ENCODE measurements around the gene OR13J1.
"Not testable (repeated sequence)": the region's sequence is repeated elsewhere in the genome, so short reads cannot be mapped to it uniquely, and the experiment has no call there.

Gene OR13J1, protein sequence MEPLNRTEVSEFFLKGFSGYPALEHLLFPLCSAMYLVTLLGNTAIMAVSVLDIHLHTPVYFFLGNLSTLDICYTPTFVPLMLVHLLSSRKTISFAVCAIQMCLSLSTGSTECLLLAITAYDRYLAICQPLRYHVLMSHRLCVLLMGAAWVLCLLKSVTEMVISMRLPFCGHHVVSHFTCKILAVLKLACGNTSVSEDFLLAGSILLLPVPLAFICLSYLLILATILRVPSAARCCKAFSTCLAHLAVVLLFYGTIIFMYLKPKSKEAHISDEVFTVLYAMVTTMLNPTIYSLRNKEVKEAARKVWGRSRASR

DNA sequence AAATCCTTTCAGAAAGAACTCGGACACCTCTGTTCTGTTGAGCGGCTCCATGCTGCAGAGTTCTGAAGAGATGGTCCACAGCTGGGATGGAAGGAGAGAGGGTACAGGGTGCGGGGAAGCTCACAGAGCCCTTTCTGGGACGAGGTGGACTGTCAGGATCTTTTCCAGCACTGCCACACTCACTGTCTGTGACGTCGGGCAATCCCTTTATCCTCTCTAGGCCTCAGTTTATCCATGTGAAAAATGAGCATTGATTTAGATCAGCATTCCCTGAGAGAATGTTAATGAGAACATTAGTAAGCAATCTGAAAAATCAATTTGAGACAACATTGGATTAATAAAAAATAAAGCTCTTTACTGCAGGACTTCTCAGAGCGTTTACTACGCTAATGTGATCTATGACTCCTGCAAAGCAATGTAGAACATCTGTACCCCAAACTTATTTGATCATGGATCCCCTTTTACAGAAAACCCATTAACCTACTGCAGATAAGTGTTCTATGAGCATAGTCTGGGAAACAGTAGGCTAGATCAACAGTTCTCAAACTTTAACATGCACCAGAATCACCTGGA, at the start of gene OR13J1:
OR13J1 (minus strand) TSS at position 51 of the 573 bp plus-strand sequence; CDS start at position 51, 0 bp downstream.
- no peak for DNase-seq

DNA sequence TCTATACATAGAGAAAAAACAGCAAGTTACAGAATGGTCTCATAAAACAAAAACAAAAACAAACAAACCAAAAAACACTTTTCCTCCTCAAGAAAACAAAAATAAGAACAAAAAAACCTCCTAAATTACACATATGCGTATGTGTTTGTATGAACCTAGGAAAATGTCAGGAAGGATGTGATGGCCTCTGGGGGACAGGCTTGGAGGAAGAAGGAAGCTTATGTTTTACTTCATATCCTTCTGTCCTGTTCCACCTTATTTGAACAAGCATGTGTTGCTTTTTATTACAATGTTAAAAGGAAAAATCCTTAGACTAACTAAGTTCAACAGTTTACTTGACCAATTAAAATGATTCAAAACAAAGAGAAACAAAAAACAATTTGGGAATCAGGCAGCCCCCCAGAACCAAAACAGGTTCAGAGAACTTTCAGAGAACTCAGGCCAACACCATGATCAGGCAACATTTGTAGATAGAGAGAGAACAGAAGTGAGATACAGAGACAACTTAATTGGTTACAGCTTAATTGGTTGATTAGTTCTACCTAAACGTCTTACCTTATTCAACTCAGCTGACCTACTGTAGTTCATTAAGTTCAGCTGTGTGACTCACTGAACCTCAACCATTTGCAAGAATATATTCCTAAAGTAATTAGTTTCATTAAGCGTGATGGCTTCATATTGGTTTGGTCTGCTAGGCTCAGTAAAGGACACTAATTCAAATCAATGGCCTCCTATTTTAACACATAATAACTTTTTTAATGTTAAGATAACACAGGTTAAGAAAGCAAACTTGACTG, 49.2 kb upstream of the OR13J1 start:
- DNase-seq: no peak

DNA sequence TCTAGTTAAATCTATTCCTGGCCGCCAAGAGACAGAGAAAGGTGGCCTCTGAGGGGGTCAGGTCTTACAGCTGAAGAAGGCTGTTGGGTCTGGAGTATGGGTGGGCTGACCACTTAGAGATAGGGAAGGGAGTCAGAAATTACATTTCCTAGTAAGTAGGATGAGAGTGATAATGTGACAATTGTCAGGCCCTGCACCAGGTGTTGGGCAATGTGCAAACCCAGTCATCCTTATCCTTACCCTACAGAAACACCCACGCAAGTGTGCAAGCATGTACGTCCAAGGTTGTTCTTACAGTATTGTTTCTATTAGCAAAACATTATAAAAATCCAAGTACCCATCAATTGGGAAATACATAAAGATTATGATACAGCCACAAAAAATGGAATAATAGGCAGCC, 48.6 kb upstream of the OR13J1 start:
- DNase-seq: no peak

DNA sequence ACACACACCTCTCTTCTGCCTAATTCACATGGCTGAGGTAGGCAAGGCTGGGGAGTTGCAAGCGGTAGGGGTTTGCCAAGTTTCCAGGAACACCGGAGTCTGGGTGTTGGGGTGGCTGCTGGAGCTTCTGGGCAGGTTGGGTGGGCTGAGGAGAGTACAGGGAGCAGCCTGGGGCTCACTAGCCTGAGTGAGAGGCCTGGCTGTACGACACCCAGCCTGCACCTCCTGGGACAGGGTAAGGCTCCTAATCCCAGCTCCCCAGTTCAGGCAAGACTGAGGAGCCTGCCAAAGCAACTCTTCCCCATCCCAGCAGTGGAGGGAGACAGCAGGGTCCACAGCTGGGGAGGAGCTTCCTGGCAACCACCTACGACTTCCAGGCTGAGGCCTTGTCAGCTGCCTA, 47.1 kb upstream of the OR13J1 start:
- no peak for DNase-seq

GRCh38 chr9:35915681-35916294, 45.6 kb upstream of the OR13J1 start:
- DNase-seq: no peak

- DNase-seq: no peak
Observed at GRCh38 chr9:35914301-35914807, 44.2 kb upstream of the OR13J1 start.

DNA sequence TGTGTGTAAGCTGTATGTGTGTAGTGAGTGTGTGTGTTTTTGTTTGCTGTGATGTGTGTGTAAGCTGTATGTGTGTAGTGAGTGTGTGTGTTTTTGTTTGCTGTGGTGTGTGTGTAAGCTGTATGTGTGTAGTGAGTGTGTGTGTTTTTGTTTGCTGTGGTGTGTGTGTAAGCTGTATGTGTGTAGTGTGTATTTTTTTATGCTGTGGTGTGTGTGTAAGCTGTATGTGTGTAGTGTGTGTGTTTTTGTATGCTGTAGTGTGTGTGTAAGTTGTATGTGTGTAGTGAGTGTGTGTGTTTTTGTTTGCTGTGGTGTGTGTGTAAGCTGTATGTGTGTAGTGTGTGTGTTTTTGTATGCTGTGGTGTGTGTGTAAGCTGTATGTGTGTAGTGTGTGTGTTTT, 43.2 kb upstream of the OR13J1 start:
- not testable (repeated sequence) for DNase-seq

DNA sequence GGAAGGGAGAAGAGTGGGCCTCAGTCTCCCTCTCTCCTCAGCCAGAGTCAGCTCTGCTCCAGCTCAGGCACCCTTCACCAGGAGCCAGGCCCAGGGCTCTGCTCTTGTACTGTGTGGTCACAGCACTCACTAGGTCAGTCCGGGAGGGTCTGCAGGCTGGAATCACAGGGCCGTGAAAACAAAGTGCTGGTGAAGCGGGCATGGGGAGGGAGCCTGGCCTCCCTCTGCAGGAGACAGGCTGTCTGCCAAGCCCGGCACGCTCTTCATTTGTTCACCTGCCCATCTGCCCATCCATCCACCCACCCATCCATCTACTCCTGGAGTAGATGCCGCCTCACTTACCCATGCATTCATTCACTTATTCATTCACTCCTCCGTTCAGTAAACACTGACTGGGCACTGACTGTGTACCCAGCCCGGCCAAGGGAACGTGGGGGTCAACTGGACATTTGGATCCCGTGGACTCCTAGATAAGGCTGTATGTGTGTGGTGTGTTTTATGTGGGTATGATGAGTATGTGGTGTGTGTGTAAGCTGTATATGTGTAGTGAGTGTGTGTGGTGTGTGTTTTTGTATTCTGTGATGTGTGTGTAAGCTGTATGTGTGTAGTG, 42.7 kb upstream of the OR13J1 start:
- no peak for DNase-seq

DNA sequence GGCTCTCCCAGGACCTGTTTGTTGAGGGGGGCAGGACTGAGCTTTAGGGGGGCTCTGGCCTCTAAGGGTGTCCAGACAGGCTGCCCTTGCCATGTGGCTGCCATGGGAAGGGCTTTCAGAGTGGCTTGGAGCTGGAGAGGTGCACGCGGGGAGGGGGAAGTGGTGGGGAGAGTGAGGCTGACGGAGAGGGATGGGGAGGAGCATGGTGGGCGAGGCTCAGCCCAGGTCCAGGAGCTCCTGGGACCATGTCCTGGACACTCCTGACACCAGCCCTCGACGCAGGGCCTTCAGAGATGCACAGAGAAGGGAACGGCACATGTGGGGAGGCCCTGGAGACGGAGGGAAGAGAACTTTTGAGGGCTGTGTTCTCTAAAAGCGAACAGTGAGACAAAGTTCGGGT, 41.5 kb upstream of the OR13J1 start:
- DNase-seq: no peak

DNA sequence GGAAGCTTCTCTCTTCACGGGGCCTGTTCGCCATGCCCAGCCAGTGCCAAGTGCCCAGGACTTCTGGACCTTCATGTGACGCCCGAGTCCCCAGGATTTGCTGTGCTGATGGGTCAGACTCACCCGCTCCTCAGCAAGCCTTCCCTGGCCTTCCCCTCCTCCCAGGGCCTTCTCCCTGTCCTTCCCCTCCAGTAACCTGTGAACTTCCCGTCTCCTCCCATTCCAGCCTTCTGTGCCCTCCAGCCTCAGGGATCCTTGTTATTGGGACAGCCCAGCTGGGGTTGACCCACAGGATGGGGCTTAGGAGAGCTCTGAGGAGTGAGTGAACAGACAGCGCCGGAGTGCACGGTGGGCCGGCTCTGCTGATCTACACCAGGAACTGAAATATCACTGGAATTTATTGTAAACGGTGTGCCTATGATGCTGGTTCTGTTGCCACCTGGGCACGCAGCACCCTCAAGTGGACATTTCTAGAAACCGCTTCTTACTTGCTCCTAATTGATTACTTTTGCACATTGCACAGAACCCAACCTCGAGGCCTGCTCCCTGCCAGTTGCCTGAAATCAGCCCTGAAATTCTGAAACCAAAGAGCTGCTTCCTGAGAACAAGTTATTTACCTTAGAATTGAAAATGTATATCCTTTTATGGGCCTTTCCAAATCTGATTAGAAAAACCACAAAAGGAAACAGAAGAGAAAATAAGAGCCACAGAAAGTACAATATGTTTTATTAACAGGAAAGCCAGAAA, 40.6 kb upstream of the OR13J1 start:
- peak; percentile 81 for DNase-seq

DNA sequence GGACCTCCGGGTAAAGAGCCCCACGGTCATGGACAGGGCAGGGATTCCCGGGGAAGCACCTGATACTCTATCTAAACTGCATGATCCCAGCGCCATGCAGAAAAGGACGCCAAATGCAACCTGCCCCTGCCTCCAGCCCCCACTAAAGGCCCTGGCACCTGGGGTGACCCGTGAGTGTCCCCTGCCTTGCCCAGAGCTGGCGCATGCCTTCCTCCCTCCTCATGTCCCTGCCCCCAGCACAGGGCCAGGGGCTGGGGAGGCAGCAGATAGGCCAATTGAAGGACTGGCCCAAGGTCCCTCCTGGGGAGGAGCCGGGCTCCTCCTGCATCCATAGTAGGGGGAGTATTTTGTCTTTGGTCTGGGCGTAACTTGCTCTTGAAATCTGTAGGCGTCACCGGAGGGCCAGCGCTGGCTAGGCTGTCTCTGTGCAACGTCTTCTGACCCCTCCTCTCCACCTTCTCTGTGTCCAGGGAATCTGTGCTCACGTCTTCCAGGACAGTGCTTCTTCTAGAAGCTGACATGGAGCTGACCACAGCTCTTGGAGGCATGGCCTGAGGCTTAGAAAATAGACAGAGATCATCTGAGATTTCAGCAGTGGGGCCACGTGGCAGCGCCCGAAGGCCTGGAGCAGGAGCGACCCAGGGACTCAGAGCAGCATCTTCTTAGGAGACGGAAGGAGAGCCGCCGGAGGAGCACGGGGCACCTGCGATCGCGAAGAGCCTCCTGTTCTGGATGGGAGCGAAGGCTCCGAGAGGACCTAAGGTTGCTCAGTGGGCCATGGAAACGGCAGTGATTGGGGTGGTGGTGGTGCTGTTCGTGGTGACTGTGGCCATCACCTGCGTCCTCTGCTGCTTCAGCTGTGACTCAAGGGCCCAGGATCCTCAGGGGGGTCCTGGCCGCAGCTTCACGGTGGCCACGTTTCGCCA, 39.7 kb upstream of the OR13J1 start:
- no peak for DNase-seq

DNA sequence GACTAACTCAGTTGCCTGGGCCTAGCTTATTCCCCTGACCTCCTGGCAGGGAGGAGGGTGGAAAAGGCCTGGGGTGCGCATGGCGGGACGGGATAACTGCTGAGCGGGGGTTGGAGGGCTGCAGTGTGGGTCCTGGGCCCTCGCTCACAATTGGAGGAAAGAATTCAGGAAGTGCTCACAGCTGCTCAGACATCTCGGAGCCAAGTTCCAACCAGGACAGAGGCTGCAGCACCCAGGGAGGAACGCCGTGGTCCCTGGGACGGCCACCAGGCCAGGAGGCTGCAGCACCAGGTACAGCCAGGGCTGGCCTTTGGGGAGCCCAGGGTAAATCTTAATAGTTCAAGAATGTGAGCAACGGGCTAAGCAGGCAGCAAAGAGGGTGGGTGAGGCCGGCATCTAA, 39.1 kb upstream of the OR13J1 start, which contains the start of gene SPAAR:
SPAAR (plus strand) TSS at position 217 of the 400 bp plus-strand sequence. CDS start 974 bp downstream, outside the sequence.
- DNase-seq: no peak

DNA sequence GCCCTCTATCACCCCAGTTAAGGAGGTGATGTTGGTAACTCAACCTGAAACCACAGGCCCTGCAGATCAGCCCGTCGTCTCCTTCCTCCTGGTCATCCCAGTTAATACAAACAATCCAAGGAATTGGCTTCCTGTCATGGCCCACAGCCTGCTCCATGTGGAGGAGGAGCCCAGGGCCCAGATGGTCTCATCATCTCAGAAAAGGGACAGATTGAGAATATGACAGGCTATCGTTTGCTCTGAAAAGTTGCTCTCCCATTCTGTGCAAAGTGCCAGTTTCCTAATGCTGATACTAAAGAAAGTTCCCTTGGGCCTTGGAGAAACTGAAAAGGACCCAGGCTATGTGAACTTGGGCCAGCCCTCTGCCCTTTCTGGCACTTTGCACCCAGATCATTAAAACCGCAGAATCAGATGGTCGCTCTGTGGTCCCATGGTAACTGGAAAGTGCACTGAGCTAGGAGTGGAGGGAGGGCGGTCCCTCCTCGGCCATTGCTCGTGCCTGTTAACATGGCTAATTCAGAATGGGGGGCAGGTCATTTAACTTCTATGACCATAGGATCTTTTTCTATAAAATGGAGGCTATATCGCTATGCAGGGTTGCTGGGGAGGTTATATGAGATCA, 38.4 kb upstream of the OR13J1 start:
- DNase-seq: no peak

GRCh38 chr9:35907711-35908503, 37.7 kb upstream of the OR13J1 start:
- DNase-seq: peak; percentile 8

DNA sequence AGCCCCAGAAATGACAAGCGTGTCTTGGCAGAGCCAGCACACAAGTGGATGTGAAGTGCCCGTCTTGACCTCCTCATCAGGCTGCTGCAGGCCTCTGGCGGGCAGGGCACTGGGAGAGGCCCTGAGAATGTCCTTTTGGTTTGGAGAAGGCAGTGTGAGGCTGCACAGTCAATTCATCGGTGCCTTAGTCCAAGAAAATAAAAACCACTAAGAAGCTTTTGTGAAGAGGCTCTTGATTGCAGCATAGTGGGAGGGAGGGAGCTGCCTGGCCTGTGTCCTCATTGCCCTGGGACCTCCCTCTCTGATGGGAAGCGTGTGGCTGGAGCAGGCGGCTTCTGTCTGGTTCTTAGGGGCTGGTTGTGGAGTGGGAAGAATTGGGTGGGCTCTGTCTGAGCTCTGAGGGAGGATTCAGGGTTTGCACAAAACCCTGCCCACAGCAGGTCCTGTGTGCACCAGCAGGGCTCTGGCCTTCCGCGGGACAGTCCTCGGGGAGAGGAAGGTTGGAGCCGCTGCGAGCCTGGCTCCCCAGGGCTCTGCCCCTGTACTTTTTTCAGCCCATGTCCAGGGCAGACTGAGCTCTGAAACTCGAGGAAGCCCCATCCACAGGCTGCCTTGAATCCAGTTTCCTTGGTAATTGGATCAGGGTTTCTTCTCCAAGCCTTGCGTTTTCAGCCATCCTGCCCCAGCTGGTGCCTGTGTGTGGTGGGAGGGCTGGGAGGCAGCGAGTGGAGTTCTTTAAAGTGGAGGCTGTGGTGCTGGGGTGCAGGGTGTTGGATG, 36.9 kb upstream of the OR13J1 start:
- DNase-seq: no peak

DNA sequence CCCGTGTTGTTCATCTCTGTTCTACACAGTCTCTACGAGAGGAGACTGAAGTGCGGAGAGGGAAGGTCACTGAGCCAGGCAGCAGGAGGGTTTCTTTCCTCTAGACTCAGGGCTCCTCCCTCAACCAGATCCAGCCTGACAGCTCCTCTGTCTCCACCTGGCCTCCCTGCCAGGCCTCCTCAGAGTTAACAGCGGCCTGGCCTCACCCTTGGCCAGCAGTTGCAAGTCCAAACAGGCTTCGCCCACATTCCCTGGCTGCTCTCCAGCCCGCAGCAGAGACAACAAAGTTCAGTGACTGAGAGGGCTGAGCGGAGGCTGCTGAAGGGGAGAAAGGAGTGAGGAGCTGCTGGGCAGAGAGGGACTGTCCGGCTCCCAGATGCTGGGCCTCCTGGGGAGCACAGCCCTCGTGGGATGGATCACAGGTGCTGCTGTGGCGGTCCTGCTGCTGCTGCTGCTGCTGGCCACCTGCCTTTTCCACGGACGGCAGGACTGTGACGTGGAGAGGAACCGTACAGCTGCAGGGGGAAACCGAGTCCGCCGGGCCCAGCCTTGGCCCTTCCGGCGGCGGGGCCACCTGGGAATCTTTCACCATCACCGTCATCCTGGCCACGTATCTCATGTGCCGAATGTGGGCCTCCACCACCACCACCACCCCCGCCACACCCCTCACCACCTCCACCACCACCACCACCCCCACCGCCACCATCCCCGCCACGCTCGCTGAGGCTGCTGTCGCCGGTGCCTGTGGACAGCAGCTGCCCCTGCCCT, 35.9 kb upstream of the OR13J1 start, which contains the start of gene HRCT1:
HRCT1 (plus strand) TSS at position 291 of the 768 bp plus-strand sequence; CDS start at position 377, 86 bp downstream.
- no peak for DNase-seq

GRCh38 chr9:35905051-35905781, 35.0 kb upstream of the OR13J1 start:
- DNase-seq: no peak
